Left ventricle myocardium superior (tissue), 1 donor: ENCODE results near the gene RUVBL2. TPM values are rescaled to one million over a fixed set of nuclear protein-coding genes. Genes with fewer than 3 reads are reported as not detected.

Experiments used
- ATAC-seq: fragments of 200-7000 bp; cut with Tn5 transposase; one replicate; pipeline ENCODE4 v1.9.1; 2020; ENCODE audit warnings: mild to moderate bottlenecking, moderate library complexity
- DNase-seq: peaks from one replicate; pipeline ENCODE4 v3.0.0-alpha.2; 2020
- intact Hi-C: fragments of 100-400 bp; cut with micrococcal nuclease; formaldehyde crosslinking; loops from one replicate; pipeline ENCODE4 v1.11.0; 2022
- microRNA-seq: library from miRNA; unstranded; fragments of <30 nt; microRNA quantifications from one replicate; pipeline ENCODE4 v1.2.0, GENCODE V29; 2020; ENCODE audit warnings: borderline number of aligned reads
- total RNA-seq: library from RNA; stranded (reverse); fragmentation: NEBNext Ultra II Directional; extraction: Animal tissue kit (Norgen Biotek cat#: 25700); gene quantifications from one replicate; pipeline ENCODE4 v1.2.1, GENCODE V29; 2021
- donor health status: DM: no; HTN: yes; CAD: no; lungs with severe emphysema.

Gene RUVBL2
- total RNA-seq, 1 donor from 2014 or later = 44.4 TPM

DNA sequence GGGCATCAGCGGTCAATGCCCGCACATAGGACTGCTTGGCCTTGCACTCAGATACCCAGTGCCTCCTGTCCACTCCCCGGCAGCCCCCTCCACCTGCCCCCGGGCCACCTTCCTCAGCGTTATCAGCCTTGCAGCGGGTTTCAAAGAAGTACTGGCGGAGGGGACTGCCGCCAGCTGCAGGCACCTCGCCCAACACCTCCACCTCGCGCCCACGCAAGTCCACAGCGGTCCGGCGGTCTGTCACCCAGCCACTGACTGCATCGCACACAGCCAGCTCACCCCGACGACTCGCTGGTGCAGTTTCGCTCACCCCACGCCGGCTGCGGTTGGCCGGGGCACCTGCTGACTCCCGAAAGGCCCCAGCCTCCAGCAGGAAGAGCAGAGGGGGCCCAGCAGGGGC lies 67.8 kb downstream of the RUVBL2 start:
- DNase-seq (no peak), ATAC-seq (no peak)
- intact Hi-C loops = no loop called here

DNA sequence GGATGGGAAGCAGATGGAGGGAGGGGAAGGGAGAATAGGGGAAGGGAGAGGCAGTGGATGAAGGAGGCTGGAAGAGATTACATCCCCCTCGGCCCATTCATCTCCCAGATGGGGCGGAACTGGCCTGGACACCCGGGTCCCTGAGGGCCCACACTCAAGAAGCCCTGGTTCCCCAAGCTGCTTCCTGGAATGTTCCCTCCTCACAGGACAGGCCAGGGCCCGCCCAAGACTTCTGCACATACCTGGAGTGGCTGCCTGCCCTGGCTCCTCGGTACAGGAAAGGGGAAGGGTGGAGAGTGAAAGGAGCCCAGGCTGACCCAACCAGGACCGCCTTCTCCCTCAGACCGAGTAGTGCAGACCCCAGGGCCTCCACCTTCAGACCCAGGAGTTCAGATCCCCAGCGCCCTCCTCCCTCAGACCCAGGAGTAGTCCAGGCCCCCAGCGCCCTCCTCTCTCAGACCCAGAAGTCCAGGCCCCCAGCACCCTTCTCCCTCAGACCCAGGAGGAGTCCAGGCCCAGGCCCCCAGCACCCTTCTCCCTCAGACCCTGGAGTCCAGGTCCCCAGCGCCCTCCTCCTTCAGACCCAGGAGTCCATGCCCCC lies 70.4 kb downstream of the RUVBL2 start:
- ATAC-seq = no peak
- intact Hi-C loops = no loop called here
- DNase-seq = no peak

DNA sequence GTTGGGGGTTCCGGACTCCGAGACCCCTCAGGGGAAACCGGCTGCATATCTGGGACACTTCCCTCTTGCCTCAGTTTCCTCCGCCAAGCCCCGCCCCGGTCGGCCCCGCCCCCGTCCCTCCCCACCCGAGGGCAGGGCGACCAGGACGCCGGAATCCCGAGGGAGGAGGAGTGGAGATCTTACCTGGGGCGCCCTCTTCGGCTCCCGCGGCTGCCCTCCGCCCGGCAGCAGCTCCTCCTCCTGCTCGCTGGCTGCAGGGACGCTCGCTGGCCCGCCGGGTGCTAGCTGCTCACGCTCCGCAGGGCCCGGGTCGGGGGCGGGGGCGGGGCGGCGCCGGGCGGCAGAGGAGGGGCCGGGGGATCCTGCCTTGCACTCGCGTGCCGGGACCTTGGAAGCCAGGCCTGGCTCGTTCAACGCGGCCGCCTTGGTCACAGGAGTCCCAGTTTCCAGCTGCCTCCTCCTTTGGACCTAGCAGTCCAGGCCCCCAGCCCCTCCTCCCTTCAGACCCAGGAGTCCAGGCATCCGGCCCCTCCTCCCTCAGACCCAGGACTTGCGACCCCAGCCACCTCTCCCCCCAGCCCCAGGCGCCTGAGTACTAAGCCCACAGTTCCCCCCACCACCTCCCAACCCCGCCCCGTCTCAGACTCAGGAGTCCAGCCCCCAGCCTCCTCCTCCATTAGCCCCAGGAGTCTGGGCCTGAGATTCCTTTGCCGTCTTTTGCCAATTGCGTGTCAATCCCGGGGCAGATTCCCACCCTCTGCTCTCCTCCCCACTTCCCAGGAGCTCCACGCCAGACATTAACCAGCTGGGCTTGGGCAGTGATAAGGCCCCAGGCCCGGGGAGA lies 71.3 kb downstream of the RUVBL2 start, which contains the start of gene NTF4:
TSS of gene NTF4 (minus strand) at position 51 of the 844 bp plus-strand sequence. CDS start 2,821 bp downstream, outside the sequence.
- intact Hi-C loops = no loop called here
- peak; percentile 71 for ATAC-seq
- DNase-seq = peak; percentile 44

Small RNA genes within 50 kb of the gene (microRNA-seq; reads per million reads assigned to microRNA genes)
- not detected for gene MIR6798

Other genes with a start within 250 kb of the RUVBL2 start
- 1.0 TPM for gene IZUMO1, start 247.0 kb upstream of the RUVBL2 start, total RNA-seq
- gene FUT1, start 241.2 kb upstream of the RUVBL2 start, total RNA-seq = 1.6 TPM
- gene FGF21, start 238.4 kb upstream of the RUVBL2 start, total RNA-seq = not detected
- gene BCAT2, start 182.9 kb upstream of the RUVBL2 start, total RNA-seq = 64.6 TPM
- gene HSD17B14, start 157.4 kb upstream of the RUVBL2 start, total RNA-seq = 1.2 TPM
- 22.2 TPM for gene PLEKHA4, start 125.3 kb upstream of the RUVBL2 start, total RNA-seq
- 63.0 TPM for gene PPP1R15A, start 121.5 kb upstream of the RUVBL2 start, total RNA-seq
- not detected for gene TULP2, start 95.1 kb upstream of the RUVBL2 start, total RNA-seq
- 265 TPM for gene NUCB1, start 93.6 kb upstream of the RUVBL2 start, total RNA-seq
- not detected for gene DHDH, start 60.2 kb upstream of the RUVBL2 start, total RNA-seq
- gene BAX, start 39.0 kb upstream of the RUVBL2 start, total RNA-seq = 22.0 TPM
- 684 TPM for gene FTL, start 28.6 kb upstream of the RUVBL2 start, total RNA-seq
- 103 TPM for gene GYS1, start 578 bp upstream of the RUVBL2 start, total RNA-seq
- not detected for gene LHB, start 23.2 kb downstream of the RUVBL2 start, total RNA-seq
- gene CGB3, start 30.4 kb downstream of the RUVBL2 start, total RNA-seq = not detected
- gene CGB2, start 38.0 kb downstream of the RUVBL2 start, total RNA-seq = not detected
- gene CGB1, start 43.0 kb downstream of the RUVBL2 start, total RNA-seq = not detected
- gene CGB5, start 50.0 kb downstream of the RUVBL2 start, total RNA-seq = not detected
- not detected for gene CGB8, start 55.2 kb downstream of the RUVBL2 start, total RNA-seq
- not detected for gene CGB7, start 63.9 kb downstream of the RUVBL2 start, total RNA-seq
- gene NTF4, start 70.9 kb downstream of the RUVBL2 start, total RNA-seq = not detected
- 0.42 TPM for gene KCNA7, start 78.8 kb downstream of the RUVBL2 start, total RNA-seq
- gene SNRNP70, start 91.6 kb downstream of the RUVBL2 start, total RNA-seq = 139 TPM
- 19.8 TPM for gene LIN7B, start 120.5 kb downstream of the RUVBL2 start, total RNA-seq
- gene C19orf73, start 125.3 kb downstream of the RUVBL2 start, total RNA-seq = 1.2 TPM
- 4.0 TPM for gene PPFIA3, start 125.7 kb downstream of the RUVBL2 start, total RNA-seq
- gene HRC, start 161.5 kb downstream of the RUVBL2 start, total RNA-seq = 868 TPM
- gene TRPM4, start 163.9 kb downstream of the RUVBL2 start, total RNA-seq = 26.6 TPM